NCI-H345 treated with DMSO at 0.1 percent for 48 hours (cell line): ENCODE measurements around the gene IMMP2L.
"Not testable (repeated sequence)": the region's sequence is repeated elsewhere in the genome, so short reads cannot be mapped to it uniquely, and the experiment has no call there.

ENCODE experiments used
- DNase-seq: peaks from one replicate; lab custom pipeline; 2025; ENCODE audit not compliant: unreplicated experiment; lab: John Stamatoyannopoulos, UW

IMMP2L gene

DNA sequence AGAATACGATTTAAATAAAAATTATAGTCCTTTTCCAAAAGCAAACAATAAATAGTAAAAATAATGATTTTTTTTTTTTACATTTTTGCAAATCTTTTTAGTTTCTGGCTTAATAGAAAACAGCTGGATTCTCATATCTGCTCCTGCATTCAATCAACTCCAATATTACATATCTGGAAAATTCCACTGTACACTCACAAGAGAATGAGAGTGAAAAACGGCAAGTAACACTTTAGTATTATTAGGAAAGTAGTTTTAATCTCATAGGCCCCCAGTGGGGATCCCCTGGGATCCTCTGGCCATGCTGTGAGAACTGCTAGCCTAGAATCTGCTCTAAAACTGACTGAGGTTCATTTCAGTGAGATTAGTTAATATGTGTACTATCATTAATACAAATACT, 599.9 kb downstream of the IMMP2L start:
- no peak for DNase-seq

DNA sequence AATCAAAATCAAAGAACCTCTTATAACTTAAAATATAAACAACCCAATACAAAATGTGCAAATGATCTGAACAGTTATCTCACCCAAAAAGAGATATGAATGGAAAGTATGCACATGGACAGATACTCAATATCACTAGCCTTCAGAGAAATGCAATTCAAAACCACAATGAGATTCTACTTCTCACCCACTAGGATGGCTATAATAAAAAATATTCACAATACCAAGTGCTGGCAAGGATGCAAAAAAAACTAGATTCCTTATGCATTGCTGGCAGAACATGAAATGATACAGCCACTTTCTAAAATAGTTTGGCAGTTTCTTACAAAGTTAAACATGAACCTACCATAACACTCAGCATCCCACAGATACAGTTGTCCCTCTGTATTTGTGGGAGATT, 601.5 kb downstream of the IMMP2L start:
- DNase-seq, result no peak

DNA sequence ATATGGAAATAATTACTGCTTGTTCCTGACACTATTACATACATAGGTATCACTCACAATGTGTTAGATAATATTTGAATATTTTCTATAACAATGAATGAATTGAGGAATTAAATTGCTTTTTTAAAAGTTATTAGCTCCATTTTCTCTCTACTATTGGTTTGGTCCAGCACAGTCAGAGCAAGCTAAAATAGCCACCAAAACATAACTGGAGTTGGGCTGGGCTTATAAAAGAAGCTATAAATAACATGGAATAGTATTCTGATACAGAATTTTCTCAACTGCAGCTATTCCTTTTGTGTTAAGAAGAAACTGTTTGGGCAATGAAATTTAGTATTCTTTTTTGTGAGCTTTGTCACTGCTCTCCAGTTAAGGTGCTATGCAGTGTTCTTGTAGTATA, 614.0 kb downstream of the IMMP2L start:
- no peak for DNase-seq

DNA sequence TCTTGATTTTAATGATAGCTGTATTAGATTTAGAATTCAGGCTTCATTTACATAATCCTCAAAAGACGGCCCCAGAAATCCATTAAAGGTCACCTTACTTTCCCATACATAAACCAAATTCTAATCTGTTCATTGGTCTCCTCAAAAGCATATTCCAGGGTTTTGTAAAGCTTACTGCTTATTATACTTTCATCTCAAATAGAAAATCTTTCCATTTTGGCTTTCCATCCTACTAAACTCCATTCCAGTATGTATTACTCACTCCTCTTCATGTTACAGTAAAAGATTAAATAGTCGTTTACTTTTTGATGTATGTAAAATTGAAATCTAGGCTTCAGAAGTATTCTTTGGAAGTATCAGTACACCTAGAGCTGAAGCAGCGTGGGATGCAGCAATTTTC, 614.9 kb downstream of the IMMP2L start:
- no peak for DNase-seq

DNA sequence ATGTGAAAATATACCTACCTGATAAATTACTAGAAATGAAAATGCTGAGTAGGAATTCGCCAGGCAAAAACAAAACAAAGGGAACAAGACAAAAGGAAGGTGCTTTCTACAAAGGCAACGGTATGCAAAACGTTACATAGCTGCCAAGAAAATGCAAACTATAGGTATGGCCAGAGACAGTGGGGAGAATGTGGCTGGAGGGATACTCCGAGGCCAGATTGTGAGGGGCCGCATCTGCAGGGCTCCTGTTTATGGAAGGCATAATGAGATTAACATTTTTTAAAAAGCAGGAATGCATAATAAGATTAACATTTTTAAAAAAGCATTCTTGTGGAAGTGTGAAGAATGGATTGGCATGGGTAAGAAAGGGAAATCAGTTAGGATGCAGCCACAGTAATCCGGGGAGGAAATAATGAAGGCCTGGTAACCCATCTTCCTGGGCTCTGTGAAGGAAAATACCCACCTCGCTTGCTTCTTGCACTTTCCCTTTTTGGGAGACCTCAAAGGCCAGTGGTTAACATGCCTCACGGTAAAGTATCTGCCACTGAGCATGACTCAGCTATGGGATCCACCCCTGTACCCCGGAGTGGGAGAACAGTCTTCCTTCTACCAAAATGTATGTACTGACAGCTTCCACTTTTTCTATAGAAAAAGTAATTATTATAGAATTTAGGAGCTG, 617.2 kb downstream of the IMMP2L start:
- DNase-seq, result no peak

DNA sequence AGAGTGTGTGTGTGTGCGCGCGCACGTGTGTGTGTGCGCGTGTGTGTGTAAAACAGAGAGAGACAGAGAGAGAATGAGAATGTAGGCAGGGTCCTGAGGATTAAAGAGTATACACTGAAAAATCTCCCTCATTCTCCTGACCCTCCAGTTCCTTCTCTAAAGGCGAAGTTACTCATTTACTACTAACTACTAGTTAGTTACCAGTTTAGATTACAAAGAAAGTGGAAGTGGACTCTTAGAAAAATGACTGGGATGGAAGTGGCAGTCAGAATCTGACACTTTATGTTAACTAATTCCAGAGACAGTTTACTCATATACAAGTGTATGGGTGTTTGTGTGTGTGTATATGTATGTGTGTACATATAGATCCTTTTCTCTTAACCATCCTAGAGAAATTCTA, 617.8 kb downstream of the IMMP2L start:
- DNase-seq, result no peak

DNA sequence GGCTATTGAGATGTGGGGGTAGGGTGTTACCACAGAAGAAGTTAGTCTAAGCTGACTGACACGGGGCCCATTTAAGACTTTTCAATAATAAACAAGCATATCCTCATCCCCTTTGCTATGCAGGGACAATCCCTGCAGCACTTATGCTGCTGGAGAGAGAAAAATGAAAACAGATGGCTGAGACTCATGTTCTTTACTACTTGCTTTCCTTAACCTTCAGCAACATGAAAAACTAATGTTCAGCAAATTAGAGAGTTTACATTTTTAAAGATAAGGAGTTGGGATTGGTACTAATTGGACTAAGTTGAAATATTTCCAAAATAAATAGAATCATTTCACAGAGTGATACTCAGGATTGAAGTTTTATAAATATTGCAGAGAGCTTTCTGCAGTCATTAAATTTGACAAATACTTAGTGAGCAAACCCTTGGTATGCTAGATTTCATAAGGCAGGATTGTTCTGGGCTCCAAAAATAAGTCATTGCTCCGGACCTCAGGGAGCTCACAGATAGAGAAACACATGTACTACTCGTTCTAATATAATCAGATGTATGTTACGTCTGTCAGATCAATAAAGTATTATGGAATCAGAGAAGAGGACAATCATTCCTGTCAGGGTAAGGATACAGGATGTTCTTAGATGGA, 618.5 kb downstream of the IMMP2L start:
- no peak for DNase-seq

DNA sequence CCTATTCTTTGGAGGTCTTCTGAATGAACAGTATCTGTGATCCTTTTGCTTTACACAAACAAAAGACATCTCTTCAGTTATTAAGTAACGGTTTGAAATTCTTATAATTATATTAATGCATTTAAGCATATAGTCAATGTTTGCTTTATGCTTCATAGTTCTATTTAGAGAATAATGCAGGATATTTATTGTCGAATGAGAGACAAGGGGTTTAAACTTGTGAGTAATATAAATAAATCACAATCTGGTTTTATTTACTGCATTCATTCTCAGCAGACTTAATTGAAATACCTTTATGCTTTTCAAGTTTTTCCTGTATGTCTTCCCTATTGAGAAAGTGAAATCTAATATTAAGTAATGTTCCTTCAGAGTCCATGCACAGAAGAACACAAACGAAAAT, 620.9 kb downstream of the IMMP2L start:
- no peak for DNase-seq

DNA sequence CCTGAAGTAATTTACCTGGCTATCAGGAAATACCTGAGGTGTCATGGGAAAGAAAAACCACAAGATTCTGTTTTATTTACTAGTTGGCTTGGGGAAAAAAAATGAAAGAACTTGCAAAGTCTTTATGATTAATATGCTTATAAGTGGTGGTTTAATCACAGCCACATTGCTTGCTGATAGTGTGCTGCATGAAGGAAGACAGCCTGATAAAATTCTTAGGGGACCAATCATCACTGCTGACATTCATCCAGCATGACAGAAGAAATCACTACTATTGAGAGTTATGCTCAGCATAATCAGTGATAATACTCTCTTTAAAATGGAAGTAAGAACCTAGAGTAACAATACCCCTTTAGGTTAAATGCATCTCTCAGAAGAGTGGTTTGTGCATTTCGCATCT, 621.5 kb downstream of the IMMP2L start:
- no peak for DNase-seq

DNA sequence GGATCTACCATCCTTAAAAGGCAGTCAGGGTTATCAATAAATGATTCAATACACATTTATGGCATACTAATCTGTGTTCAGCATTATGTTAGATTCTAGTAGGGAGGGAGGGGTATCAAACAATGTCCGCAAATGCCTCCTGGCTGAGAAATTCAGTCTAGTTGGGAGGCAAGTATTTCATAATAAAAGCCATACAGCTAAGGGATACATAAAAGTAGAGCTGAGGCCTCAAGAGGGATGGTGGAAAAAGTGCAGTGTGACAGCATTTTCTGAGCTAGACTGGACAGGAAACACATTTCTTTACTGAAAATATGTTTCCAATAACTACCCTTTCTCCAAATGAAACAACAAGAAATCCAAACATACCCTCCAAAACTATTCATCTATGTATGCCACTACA, 624.1 kb downstream of the IMMP2L start:
- DNase-seq, result no peak

DNA sequence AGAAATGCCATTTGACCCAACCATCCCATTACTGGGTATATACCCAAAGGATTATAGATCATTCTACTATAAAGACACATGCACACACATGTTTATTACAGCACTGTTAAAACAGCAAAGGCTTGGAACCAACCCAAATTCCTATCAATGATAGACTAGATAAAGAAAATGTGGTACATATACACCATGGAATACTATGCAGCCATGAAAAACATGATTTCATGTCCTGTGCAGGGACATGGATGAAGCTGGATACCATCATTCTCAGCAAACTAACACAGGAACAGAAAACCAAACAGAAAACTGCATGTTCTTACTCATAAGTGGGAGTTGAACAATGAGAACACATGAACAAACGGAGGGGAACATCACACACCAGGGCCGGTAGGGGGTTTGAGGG, 625.6 kb downstream of the IMMP2L start:
- not testable (repeated sequence) for DNase-seq

DNA sequence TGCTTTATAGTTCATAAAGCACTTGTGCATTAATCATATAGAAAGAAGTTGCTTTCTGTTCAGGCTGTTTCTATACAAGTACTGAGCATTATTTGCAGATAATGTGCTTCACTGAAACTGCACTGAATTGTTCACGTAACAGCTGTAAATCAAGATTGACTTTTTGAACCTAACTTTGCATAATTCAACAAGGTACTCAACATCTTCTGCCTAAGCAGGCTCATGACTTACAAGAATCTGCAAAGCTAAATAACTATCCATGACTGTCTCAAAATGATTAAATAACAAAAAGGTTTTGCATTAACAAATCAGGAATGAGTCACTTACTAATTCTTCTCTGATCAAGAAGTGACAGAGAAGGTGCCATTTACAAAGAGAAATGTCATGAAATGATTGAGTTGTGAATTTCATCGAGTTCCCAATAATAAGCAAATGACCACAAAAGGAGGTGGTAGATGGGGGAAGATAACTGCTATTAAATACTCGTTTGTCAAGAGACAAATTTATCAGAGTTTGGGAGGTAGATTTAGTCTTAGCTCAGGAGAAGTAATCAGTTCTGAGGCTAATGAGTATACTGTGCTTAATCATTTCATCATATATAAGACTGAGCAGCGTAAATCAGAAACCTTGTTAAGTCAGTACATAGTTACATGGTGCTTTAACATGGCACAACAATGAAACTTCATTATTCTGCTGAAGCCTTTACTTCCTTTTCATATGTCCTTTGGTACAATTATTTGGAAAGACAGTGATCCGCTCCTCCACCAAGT, 632.6 kb downstream of the IMMP2L start:
- DNase-seq, result no peak

DNA sequence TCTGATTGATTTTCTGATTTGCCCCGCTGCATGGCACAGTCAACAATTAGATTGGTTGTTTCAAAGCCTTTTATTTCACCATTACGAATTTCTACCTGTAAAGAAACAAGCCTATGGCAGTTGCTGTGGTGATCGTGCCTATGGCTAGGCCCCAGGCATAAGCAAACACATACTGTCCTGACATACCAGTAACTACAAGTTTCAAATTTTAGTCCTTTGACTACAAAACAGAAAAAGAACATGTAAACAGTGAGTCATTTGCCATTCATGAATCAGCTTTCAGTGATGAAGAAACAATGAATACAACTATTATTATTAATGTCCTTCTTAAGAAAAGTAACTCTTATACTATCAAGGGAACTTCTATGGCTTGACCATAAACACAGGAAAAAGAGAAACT, 639.4 kb downstream of the IMMP2L start:
- DNase-seq, result no peak

DNA sequence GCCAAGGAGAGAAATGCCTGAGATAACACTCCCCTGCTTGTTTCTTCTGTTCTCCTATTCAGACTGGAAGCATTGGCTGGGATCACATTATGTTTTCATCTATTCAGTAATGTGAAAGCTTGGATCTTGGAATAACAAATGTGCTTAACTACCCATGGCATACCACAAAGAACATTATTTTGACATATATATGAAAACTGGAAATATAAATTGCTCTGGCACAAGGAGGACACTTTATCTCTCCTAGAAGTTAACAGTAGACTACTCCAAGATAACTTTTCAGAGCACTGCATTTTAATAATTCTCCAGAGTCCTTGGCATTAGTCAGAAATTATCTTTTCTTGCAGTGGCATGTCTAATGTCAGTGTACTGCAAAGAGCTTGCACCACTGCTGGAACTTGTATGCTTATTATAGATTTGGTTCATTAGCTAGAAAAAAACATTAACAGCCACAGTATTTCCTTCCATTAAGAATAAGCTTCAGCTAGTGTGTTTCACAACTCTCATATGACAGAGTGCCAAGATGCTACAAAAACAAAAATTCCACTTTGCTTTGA, 640.6 kb downstream of the IMMP2L start:
- no peak for DNase-seq

DNA sequence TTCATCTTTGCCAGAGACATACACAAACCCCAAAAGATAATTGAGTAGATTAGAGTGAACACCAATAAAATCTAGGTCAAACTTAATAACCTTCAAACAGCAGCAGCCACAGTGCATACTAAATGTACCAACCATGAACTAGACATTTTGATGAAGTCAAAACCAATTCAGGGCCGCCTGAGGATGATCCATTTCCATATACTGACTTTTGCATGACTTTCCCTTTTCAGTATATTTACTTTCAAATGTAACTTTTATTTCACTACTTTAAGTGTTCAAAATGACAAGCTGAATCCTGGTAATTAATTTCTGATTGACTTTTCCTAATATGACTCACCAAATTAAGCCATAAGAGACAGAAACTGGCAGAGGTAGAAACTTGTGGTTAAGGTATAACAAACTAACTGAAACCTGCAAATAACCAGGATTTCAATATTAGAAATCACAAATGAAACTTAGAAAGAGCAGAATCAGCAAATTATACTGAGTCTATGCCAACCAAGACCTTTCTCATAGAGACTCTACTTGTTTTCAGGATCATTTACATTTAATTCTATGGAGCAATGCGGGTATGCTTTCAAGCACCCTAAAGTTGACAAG, 643.2 kb downstream of the IMMP2L start:
- no peak for DNase-seq

DNA sequence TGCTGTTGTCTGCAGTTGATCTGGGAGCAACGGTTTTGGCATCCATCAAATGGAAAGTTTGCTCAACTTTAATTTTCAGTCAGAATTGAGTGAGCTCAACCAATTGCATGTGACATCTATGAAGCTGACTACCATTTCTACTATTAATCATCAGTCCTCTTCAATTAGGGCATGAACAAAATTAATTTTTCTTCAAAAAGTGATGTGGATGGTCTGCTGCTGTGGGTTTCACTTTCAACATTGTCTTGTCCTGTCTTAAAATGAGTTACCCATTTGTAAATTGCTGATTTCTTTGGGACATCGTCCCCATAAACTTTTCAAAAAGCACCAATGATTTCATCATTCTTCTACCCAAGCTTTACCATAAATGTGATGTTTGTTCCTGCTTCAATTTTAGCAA, 648.0 kb downstream of the IMMP2L start:
- DNase-seq, result no peak

DNA sequence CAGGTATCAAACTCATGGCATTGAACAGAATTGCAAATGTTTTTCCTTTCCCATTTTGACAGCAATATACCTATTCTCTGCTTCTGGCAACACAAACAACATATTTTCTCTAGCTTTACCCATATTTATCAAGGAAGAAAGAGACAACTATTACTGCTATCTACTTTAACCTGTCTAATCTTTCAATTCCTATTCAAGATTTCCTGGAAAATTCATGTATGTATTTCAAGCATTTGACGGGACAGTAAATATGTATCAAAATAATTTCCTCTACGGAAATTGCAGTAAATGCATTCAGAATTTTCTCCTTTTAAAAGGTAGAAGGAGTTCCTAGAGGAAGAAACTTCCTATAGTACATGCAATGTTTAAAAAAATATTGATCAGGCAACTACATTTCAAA, 650.7 kb downstream of the IMMP2L start:
- no peak for DNase-seq

DNA sequence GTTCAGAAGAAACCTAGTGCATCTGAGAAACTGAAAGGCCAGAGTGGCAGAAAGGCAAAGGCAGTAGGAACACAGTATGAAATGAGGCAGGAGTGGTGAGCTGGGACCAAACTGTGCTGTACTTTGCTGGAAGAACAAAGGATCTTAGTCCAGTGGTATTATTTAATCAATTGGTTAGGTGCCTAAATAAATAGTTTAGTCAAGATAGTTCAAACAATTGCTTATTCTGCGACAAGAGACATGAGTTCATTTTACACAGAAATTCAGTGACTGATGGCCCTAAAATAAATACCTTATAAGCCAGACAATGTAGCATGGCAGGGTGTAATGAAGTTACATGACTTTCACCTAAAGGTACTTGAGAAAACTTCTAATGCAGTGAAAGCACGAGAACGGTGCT, 653.2 kb downstream of the IMMP2L start:
- DNase-seq, result no peak

DNA sequence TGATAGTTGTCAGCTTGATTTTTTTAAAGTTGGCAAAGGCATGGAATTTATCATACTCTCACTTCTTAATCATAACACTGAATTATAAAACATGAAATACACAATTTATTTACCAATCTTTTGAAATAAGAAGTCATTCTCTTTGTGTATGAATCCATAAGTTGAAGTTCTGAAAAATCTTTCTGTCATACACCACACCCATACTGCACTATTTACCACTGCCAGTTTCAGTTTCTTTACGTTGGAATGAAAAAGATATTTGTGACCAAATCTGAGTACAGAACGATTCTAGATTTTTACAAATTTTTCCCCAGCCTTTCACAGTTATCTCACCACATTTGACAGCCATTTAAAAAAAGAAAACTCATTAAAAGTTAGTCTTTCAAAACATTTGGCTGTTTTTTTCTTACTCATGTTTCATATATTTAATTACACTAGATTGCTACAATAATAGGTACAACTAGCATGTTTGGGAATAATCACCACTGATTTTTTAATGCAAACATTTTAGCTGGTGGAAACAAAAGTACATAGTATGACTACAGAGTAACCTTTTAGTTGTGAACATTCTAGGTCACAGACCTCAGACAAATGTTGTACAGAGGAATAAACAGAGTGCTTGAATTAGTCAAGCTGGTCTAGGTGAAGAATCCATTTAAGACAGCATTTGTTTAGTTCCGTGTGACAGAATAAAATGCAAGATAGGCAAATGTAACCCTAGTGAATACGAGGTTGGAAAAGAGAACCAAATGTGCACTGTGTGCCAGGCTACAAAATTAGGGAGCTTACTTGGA, 656.3 kb downstream of the IMMP2L start:
- DNase-seq, result no peak

DNA sequence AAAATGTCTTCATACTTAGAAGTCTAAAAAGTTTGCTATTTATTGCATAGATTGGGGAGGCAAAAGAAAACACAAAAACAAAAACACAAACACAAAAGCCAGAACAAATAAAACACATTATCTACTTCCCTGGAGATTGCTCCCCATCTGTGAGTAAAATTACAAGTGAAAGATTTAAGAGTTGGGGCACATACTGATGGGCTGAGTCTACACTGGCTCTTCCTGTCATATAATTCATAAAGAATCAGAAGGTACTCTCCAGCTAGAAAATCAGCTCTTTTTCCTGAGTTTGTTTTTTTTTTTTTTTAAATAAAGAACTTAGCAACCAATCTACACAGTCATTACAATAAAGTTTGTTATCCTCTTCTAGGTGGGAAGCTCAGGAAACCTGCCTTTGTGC, 663.8 kb downstream of the IMMP2L start:
- no peak for DNase-seq

DNA sequence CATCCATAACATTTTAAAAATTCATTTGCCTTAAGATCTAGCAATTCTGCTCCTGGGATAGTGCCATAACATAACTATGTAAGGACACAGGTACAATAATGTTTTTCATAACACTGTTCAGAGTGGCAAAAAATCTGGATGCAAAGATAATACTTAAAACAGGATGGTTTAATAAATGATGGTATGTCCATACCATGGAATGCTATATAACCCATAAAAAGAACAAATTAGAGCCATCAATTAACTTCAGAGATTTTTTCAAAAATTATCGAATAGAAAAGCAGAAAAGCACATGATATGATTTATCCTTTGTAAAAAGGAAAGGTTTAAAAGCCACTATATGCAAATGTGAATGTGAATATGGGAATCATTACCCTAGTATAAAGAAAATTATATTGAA, 664.8 kb downstream of the IMMP2L start:
- DNase-seq, result no peak
